ENCODE data around the gene GUK1. TPM values are rescaled to one million over a fixed set of nuclear protein-coding genes. Genes with fewer than 3 reads are reported as not detected.

GUK1 gene
- total and polyA plus RNA-seq, 11 donors, result 142 to 358 (median 176) TPM

DNA sequence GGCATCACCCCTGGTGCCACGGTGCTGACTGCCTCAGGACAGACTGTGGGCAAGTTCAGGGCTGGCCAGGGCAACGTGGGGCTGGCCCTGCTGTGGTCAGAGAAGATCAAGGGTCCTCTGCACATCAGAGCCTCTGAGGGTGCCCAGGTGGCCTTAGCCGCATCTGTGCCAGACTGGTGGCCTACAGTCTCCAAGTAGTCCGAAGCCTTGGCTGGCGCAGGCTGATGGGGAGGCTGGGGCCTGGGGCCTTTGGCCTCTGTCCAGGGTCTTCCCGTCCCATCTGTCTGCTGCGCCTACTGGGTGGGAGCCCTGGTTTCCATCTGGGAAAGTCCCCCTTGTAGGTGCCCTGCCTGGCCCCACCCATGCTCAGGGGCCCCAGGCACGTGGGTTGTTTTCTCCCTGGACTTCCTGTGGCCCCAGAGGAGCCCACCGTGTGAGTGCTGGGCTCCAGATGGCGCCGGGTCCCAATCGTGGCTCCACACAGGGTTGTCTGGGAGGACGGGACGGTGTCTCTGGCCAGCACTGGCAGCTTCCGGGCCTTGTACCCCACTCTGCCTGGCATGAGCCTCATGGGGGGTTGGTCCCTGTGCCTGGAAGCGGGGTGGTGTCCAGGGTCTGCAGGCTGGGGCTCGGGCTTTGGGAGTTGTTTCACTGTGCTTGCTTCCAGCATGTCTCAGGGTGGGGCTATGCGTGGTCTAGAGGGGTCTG, 35.4 kb downstream of the GUK1 start:
- no peaks in the 10 kb centered on the region for H3K27me3 ChIP-seq
- intact Hi-C loops (cut with DNase I), result loop anchor here in 1 of 10 donors (10.0 kb wide), 1 partner anchor 51 kb away; no protein-coding TSS in a partner anchor
- TF ChIP-seq CTCF (IDR thresholded peaks at IDR 0.05) (no peak), POLR2A (IDR thresholded peaks at IDR 0.05) (no peak)
- DNase-seq (no peak), ATAC-seq (no peak)
- peaks cover 0 to 30% (median 8%) of the 10 kb centered on the region in 12 donors for H3K4me1 ChIP-seq
- H3K27ac ChIP-seq, result peak overlapping the region in 7 of 12 donors; percentile 31 to 76 (median 38)
- no peaks in the 10 kb centered on the region for H3K9me3 ChIP-seq
- 90 to 100% (median 92%) methylated on average over 5 to 18 of the region's 18 CpGs for WGBS, 4 donors
- no peak overlapping the region for H3K4me3 ChIP-seq
- H3K36me3 ChIP-seq, result peaks cover 0 to 19% (median 6%) of the 10 kb centered on the region in 9 donors

DNA sequence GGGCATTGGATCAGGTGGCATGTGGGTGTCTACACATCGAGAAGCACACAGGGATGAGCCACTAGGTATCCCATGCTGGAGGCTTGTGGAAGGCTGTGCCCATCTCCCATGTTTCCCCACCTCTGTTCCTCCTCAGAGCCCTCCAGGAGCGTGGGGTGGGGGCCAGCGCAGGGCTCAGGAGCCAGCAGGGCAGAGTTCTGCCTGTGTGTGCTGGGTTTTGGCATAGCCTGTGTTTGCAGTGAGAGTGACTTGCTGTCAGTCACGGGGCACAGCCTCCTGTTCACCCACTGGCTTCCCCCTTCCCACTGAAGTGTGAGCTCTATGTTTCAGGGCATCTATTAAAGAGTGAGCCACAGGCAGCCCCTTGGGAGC, 35.9 kb downstream of the GUK1 start:
- ATAC-seq, result peak; percentile 20 to 65 (median 44)
- intact Hi-C loops (cut with DNase I), result loop anchor here in 1 of 10 donors (10.0 kb wide), 1 partner anchor 51 kb away; no protein-coding TSS in a partner anchor
- H3K4me3 ChIP-seq, result no peak overlapping the region
- H3K4me1 ChIP-seq, result peaks cover 0 to 30% (median 8%) of the 10 kb centered on the region in 12 donors
- WGBS, 4 donors, result 73 to 93% (median 83%) methylated on average over 4 of the region's 4 CpGs
- H3K27me3 ChIP-seq, result no peaks in the 10 kb centered on the region
- TF ChIP-seq POLR2A (IDR thresholded peaks at IDR 0.05) (no peak), CTCF (IDR thresholded peaks at IDR 0.05) (no peak)
- no peaks in the 10 kb centered on the region for H3K9me3 ChIP-seq
- no peak for DNase-seq
- H3K36me3 ChIP-seq, result peaks cover 0 to 19% (median 6%) of the 10 kb centered on the region in 9 donors
- peak overlapping the region in 9 of 12 donors; percentile 17 to 76 (median 38) for H3K27ac ChIP-seq

GRCh38 chr1:228176461-228177182, 36.5 kb downstream of the GUK1 start:
- ATAC-seq, result peak; percentile 80 to 89 (median 84)
- Histone ChIP-seq H3K9me3 (no peaks in the 10 kb centered on the region), H3K27me3 (no peaks in the 10 kb centered on the region), H3K36me3 (peaks cover 0 to 19% (median 6%) of the 10 kb centered on the region in 9 donors), H3K4me1 (peaks cover 0 to 30% (median 8%) of the 10 kb centered on the region in 12 donors), H3K4me3 (no peak overlapping the region), H3K27ac (peak overlapping the region in 9 of 12 donors; percentile 17 to 76 (median 38))
- TF ChIP-seq POLR2A (IDR thresholded peaks at IDR 0.05) (no peak), CTCF (IDR thresholded peaks at IDR 0.05) (no peak)
- 73 to 85% (median 80%) methylated on average over 19 of the region's 19 CpGs for WGBS, 4 donors
- DNase-seq, result peak; percentile 51 to 81 (median 68)
- intact Hi-C loops (cut with DNase I), result loop anchor here in 1 of 10 donors (10.0 kb wide), 1 partner anchor 52 kb away; no protein-coding TSS in a partner anchor

- H3K36me3 ChIP-seq, result peaks cover 0 to 19% (median 6%) of the 10 kb centered on the region in 9 donors
- H3K4me1 ChIP-seq, result peaks cover 0 to 30% (median 8%) of the 10 kb centered on the region in 12 donors
- no peak for ATAC-seq
- peak overlapping the region in 2 of 12 donors; percentile 61 to 76 for H3K27ac ChIP-seq
- no peaks in the 10 kb centered on the region for H3K9me3 ChIP-seq
- intact Hi-C loops (cut with DNase I), result loop anchor here in 1 of 10 donors (10.0 kb wide), 1 partner anchor 52 kb away; no protein-coding TSS in a partner anchor
- no peak overlapping the region for H3K4me3 ChIP-seq
- 73 to 88% (median 83%) methylated on average over 3 to 5 of the region's 5 CpGs for WGBS, 4 donors
- no peaks in the 10 kb centered on the region for H3K27me3 ChIP-seq
- DNase-seq, result no peak
- no peak for TF ChIP-seq CTCF (IDR thresholded peaks at IDR 0.05)
- TF ChIP-seq POLR2A (IDR thresholded peaks at IDR 0.05), result no peak
These were observed 37.0 kb downstream of the GUK1 start for GRCh38 chr1:228177183-228177475.
